Urinary bladder (tissue), 4 donors: ENCODE measurements around the gene TCF12. TPM values are rescaled to one million over a fixed set of nuclear protein-coding genes. Genes with fewer than 3 reads are reported as not detected.
"Not testable (repeated sequence)": the region's sequence is repeated elsewhere in the genome, so short reads cannot be mapped to it uniquely, and the experiment has no call there.

ENCODE experiments used
- DNase-seq: peaks from one replicate; pipeline ENCODE4 v3.0.0-alpha.2; 2015; ENCODE audit errors: extremely low spot score
- H3K27ac ChIP-seq: one replicate; pipeline ENCODE4 v1.5.1; 2013; ENCODE audit warnings: low read depth, mild to moderate bottlenecking, moderate library complexity
- H3K36me3 ChIP-seq: one replicate; pipeline ENCODE4 v1.6.1; 2013; ENCODE audit warnings: mild to moderate bottlenecking, moderate library complexity; ENCODE audit not compliant: insufficient read depth
- H3K4me1 ChIP-seq: one replicate; pipeline ENCODE4 v1.6.1; 2013; ENCODE audit warnings: mild to moderate bottlenecking, moderate library complexity; ENCODE audit not compliant: insufficient read depth
- H3K4me3 ChIP-seq: one replicate; pipeline ENCODE4 v1.5.1; 2013; ENCODE audit warnings: low read depth, low read length
- WGBS: extraction: QIAGEN DNeasy Blood & Tissue Kit; methylation state at CpG from one replicate; pipeline ENCODE4 v1.1.7; 2013; 5-methylcytosine and 5-hydroxymethylcytosine counted together
- polyA plus RNA-seq: library from polyadenylated mRNA; stranded (reverse); fragments of 200-250 nt; gene quantifications from one replicate; pipeline ENCODE4 v1.2.3, GENCODE V29; 2013
- total RNA-seq: library from RNA; depleted of rRNA; stranded (reverse); fragments of >200 nt; gene quantifications from one replicate; pipeline ENCODE4 v1.2.3, GENCODE V29; 2014
- donor health status: healthy with polysubstance abuse.
- donor health status: healthy.

Gene TCF12
- total and polyA plus RNA-seq, 2 donors = 55.0 to 241 TPM

- Histone ChIP-seq H3K27ac (no peak overlapping the region), H3K4me3 (no peak overlapping the region), H3K36me3 (no peaks in the 10 kb centered on the region), H3K4me1 (no peaks in the 10 kb centered on the region)
- no peak for DNase-seq
- 25% methylated on average over 3 of the region's 3 CpGs for WGBS
Observed at GRCh38 chr15:57084192-57084591, 165.7 kb downstream of the TCF12 start.

- Histone ChIP-seq H3K36me3 (no peaks in the 10 kb centered on the region), H3K4me1 (no peaks in the 10 kb centered on the region), H3K27ac (no peak overlapping the region), H3K4me3 (no peak overlapping the region)
- DNase-seq = no peak
- WGBS = 94% methylated on average over 4 of the region's 4 CpGs
Observed at GRCh38 chr15:57085267-57085666, 166.8 kb downstream of the TCF12 start.

GRCh38 chr15:57086857-57087427 lies 168.5 kb downstream of the TCF12 start:
- 97% methylated on average over 4 of the region's 4 CpGs for WGBS
- no peak for DNase-seq
- Histone ChIP-seq H3K36me3 (no peaks in the 10 kb centered on the region), H3K4me3 (no peak overlapping the region), H3K27ac (no peak overlapping the region), H3K4me1 (peaks cover 1% of the 10 kb centered on the region)

- 96% methylated on average over 6 of the region's 6 CpGs for WGBS
- no peak overlapping the region for H3K27ac ChIP-seq
- no peak for DNase-seq
- H3K4me3 ChIP-seq = no peak overlapping the region
- H3K36me3 ChIP-seq = no peaks in the 10 kb centered on the region
- H3K4me1 ChIP-seq = peaks cover 1% of the 10 kb centered on the region
Observed at GRCh38 chr15:57089815-57090495, 171.5 kb downstream of the TCF12 start.

- Histone ChIP-seq H3K27ac (no peak overlapping the region), H3K4me1 (peaks cover 1% of the 10 kb centered on the region), H3K4me3 (no peak overlapping the region), H3K36me3 (no peaks in the 10 kb centered on the region)
- 78% methylated on average over 4 of the region's 4 CpGs for WGBS
- DNase-seq = no peak
Observed at GRCh38 chr15:57090496-57090859, 172.0 kb downstream of the TCF12 start.

- DNase-seq = no peak
- H3K4me1 ChIP-seq = peaks cover 1% of the 10 kb centered on the region
- no peak overlapping the region for H3K4me3 ChIP-seq
- no peaks in the 10 kb centered on the region for H3K36me3 ChIP-seq
- H3K27ac ChIP-seq = no peak overlapping the region
- WGBS = 91% methylated on average over 2 of the region's 2 CpGs
Observed at GRCh38 chr15:57091636-57092035, 173.2 kb downstream of the TCF12 start.

- no peak overlapping the region for H3K27ac ChIP-seq
- DNase-seq = no peak
- peaks cover 1% of the 10 kb centered on the region for H3K4me1 ChIP-seq
- H3K4me3 ChIP-seq = no peak overlapping the region
- H3K36me3 ChIP-seq = no peaks in the 10 kb centered on the region
Observed at GRCh38 chr15:57092252-57092651, 173.8 kb downstream of the TCF12 start.

- WGBS = 84% methylated on average over 6 of the region's 6 CpGs
- Histone ChIP-seq H3K4me1 (peaks cover 1% of the 10 kb centered on the region), H3K36me3 (no peaks in the 10 kb centered on the region), H3K27ac (no peak overlapping the region), H3K4me3 (no peak overlapping the region)
- DNase-seq = no peak
Observed at GRCh38 chr15:57094321-57095257, 176.1 kb downstream of the TCF12 start.

- WGBS = 69% methylated on average over 4 of the region's 4 CpGs
- Histone ChIP-seq H3K4me1 (peaks cover 1% of the 10 kb centered on the region), H3K27ac (no peak overlapping the region), H3K36me3 (no peaks in the 10 kb centered on the region), H3K4me3 (no peak overlapping the region)
- no peak for DNase-seq
Observed at GRCh38 chr15:57095896-57096295, 177.5 kb downstream of the TCF12 start.

- no peak overlapping the region for H3K27ac ChIP-seq
- no peak for DNase-seq
- 93% methylated on average over 1 of the region's 1 CpG for WGBS
- H3K36me3 ChIP-seq = no peaks in the 10 kb centered on the region
- no peaks in the 10 kb centered on the region for H3K4me1 ChIP-seq
- no peak overlapping the region for H3K4me3 ChIP-seq
Observed at GRCh38 chr15:57097246-57097645, 178.8 kb downstream of the TCF12 start.

- WGBS = 91% methylated on average over 4 of the region's 4 CpGs
- DNase-seq, H3K4me1 ChIP-seq, H3K36me3 ChIP-seq, H3K4me3 ChIP-seq, H3K27ac ChIP-seq: not testable (repeated sequence)
Observed at GRCh38 chr15:57097919-57098543, 179.6 kb downstream of the TCF12 start.

GRCh38 chr15:57098896-57099295 lies 180.5 kb downstream of the TCF12 start:
- Histone ChIP-seq H3K27ac (no peak overlapping the region), H3K4me3 (no peak overlapping the region), H3K4me1 (no peaks in the 10 kb centered on the region), H3K36me3 (no peaks in the 10 kb centered on the region)
- no peak for DNase-seq
- WGBS = 73% methylated on average over 2 of the region's 2 CpGs

- Histone ChIP-seq H3K4me3 (no peak overlapping the region), H3K27ac (no peak overlapping the region), H3K36me3 (no peaks in the 10 kb centered on the region), H3K4me1 (no peaks in the 10 kb centered on the region)
- 95% methylated on average over 4 of the region's 4 CpGs for WGBS
- no peak for DNase-seq
Observed at GRCh38 chr15:57100136-57100539, 181.7 kb downstream of the TCF12 start.
